Neutrophil (primary cell): ENCODE measurements around the gene ARFGEF3.
"Not testable (repeated sequence)": the region's sequence is repeated elsewhere in the genome, so short reads cannot be mapped to it uniquely, and the experiment has no call there.

Experiments used
- H3K27ac ChIP-seq: fragments of 200-600 bp; sonication (generic); 2 replicates; pipeline ENCODE4 v1.5.1; 2016; ENCODE audit warnings: mild to moderate bottlenecking, moderate library complexity
- H3K27me3 ChIP-seq: fragments of 200-600 bp; sonication (generic); 2 replicates; pipeline ENCODE4 v1.6.0; 2016; ENCODE audit warnings: mild to moderate bottlenecking
- H3K36me3 ChIP-seq: fragments of 200-600 bp; sonication (generic); 2 replicates; pipeline ENCODE4 v1.5.1; 2017
- H3K4me1 ChIP-seq, 2 experiments: fragments of 200-600 bp in 1 of 2; sonication (generic) in 1 of 2; 1 replicate in 1 of 2; 2 replicates in 1 of 2; pipeline versions ENCODE4 v1.5.1 to v1.6.1; 2013 to 2016; ENCODE audit warnings: low read depth in 1 of 2, low read length in 1 of 2, mild to moderate bottlenecking in 1 of 2, moderate library complexity in 1 of 2; ENCODE audit not compliant: control insufficient read depth in 1 of 2, insufficient read depth in 1 of 2
- H3K4me3 ChIP-seq, 2 experiments: fragments of 200-600 bp in 1 of 2; sonication (generic) in 1 of 2; 1 replicate in 1 of 2; 2 replicates in 1 of 2; pipeline ENCODE4 v1.5.1; 2013 to 2016; ENCODE audit warnings: low read depth in 1 of 2, low read length in 1 of 2, mild to moderate bottlenecking in 1 of 2, moderate library complexity in 1 of 2
- H3K9me3 ChIP-seq: fragments of 200-600 bp; sonication (generic); 2 replicates; pipeline ENCODE4 v1.5.1; 2016
- CTCF ChIP-seq: fragments of 200-600 bp; sonication (generic); IDR thresholded peaks from 2 replicates; pipeline ENCODE4 v1.5.1; 2016; ENCODE audit warnings: antibody characterized with exemption

The ARFGEF3 gene

GRCh38 chr6:138117376-138117914, 44.3 kb upstream of the ARFGEF3 start:
- no peaks in the 10 kb centered on the region for H3K9me3 ChIP-seq
- H3K4me1 ChIP-seq, result no peaks in the 10 kb centered on the region
- no peak overlapping the region for H3K27ac ChIP-seq
- H3K4me3 ChIP-seq, result no peak overlapping the region
- H3K36me3 ChIP-seq, result no peaks in the 10 kb centered on the region
- TF ChIP-seq CTCF, result no peak
- H3K27me3 ChIP-seq, result peaks cover 32% of the 10 kb centered on the region

GRCh38 chr6:138119229-138119628, 42.5 kb upstream of the ARFGEF3 start:
- H3K4me3 ChIP-seq, H3K4me1 ChIP-seq, H3K9me3 ChIP-seq, H3K36me3 ChIP-seq, H3K27ac ChIP-seq: not testable (repeated sequence)
- peaks cover 30% of the 10 kb centered on the region for H3K27me3 ChIP-seq

- no peak overlapping the region for H3K27ac ChIP-seq
- no peaks in the 10 kb centered on the region for H3K9me3 ChIP-seq
- H3K4me3 ChIP-seq, result no peak overlapping the region
- H3K36me3 ChIP-seq, result no peaks in the 10 kb centered on the region
- no peaks in the 10 kb centered on the region for H3K4me1 ChIP-seq
- no peak for TF ChIP-seq CTCF
- peaks cover 23% of the 10 kb centered on the region for H3K27me3 ChIP-seq
These were observed 41.8 kb upstream of the ARFGEF3 start for GRCh38 chr6:138119976-138120375.

GRCh38 chr6:138124096-138124495, 37.6 kb upstream of the ARFGEF3 start:
- Histone ChIP-seq H3K27ac (no peak overlapping the region), H3K4me3 (no peak overlapping the region), H3K27me3 (peaks cover 19% of the 10 kb centered on the region), H3K4me1 (no peaks in the 10 kb centered on the region), H3K9me3 (no peaks in the 10 kb centered on the region), H3K36me3 (no peaks in the 10 kb centered on the region)
- TF ChIP-seq CTCF, result no peak

GRCh38 chr6:138128096-138128495, 33.6 kb upstream of the ARFGEF3 start:
- H3K9me3 ChIP-seq, result no peaks in the 10 kb centered on the region
- no peaks in the 10 kb centered on the region for H3K4me1 ChIP-seq
- no peak overlapping the region for H3K4me3 ChIP-seq
- no peaks in the 10 kb centered on the region for H3K36me3 ChIP-seq
- TF ChIP-seq CTCF, result no peak
- peaks cover 3% of the 10 kb centered on the region for H3K27me3 ChIP-seq
- no peak overlapping the region for H3K27ac ChIP-seq

- Histone ChIP-seq H3K4me1 (no peaks in the 10 kb centered on the region), H3K27ac (no peak overlapping the region), H3K27me3 (peaks cover 3% of the 10 kb centered on the region), H3K36me3 (no peaks in the 10 kb centered on the region), H3K4me3 (no peak overlapping the region), H3K9me3 (no peaks in the 10 kb centered on the region)
- TF ChIP-seq CTCF, result no peak
These were observed 32.5 kb upstream of the ARFGEF3 start for GRCh38 chr6:138129190-138129589.
